MM.1S (cell line): ENCODE data around the gene MRPL53.

Source experiments
- CTCF ChIP-seq: fragments of 300-600 bp; sonication (generic); IDR thresholded peaks from 2 replicates; pipeline ENCODE4 v1.5.1; 2016; ENCODE audit warnings: antibody characterized with exemption, low read length, mixed read lengths
- EZH2 ChIP-seq: fragments of 300-600 bp; sonication (generic); optimal IDR thresholded peaks from 2 replicates; pipeline ENCODE3; 2017; ENCODE audit warnings: low read depth, mild to moderate bottlenecking, antibody characterized with exemption, low read length, mixed read lengths

- TF ChIP-seq CTCF (no peak), EZH2 (no peak)
These were observed 31.9 kb downstream of the MRPL53 start for GRCh38 chr2:74440378-74441169.
